HepG2 (cell line): ENCODE data around the gene HAUS7. TPM values are rescaled to one million over a fixed set of nuclear protein-coding genes. Genes with fewer than 3 reads are reported as not detected.

Experiments used
- ATAC-seq: fragments of 200-7000 bp; cut with Tn5 transposase; 3 replicates; pipeline ENCODE4 v1.9.1; 2020; ENCODE audit warnings: mild to moderate bottlenecking, moderate library complexity
- BruUV-seq: library from RNA; stranded (reverse); fragments of 400-500 nt; replicated peaks from 2 replicates; lab custom pipeline; 2021; lab: Mats Ljungman, UMichigan
- CTCF ChIA-PET: fragments of 300-600 bp; formaldehyde crosslinking; extraction: SDS; loops from one replicate; lab custom pipeline; 2021; ENCODE audit warnings: low total read pairs, inconsistent platforms, low intra/inter-chr PET ratio; lab: Yijun Ruan, JAX
- POLR2A ChIA-PET: fragments of 350-600 bp; sonication (Branson Sonifier 250); formaldehyde crosslinking; loops from one replicate; lab custom pipeline; 2020; ENCODE audit warnings: antibody characterized with exemption, inconsistent platforms; lab: Yijun Ruan, JAX
- DNase-seq: peaks from one replicate; pipeline ENCODE4 v3.0.0-alpha.2; 2015; ENCODE audit warnings: low spot score
- FAIRE-seq: peaks from 3 replicates; lab custom pipeline; 2011; peaks lifted over from hg19 to GRCh38; lab: Jason Lieb, UNC
- H2AFZ ChIP-seq: one replicate; pipeline ENCODE4 v1.6.1; 2011; ENCODE audit warnings: low read length, inconsistent platforms
- H3K27ac ChIP-seq: fragments of 300-600 bp; 3 replicates; pipeline ENCODE4 v1.8.0; 2011; ENCODE audit warnings: mixed run types, mild to moderate bottlenecking, mixed read lengths, low read length, inconsistent platforms; ENCODE audit not compliant: insufficient read depth; ENCODE audit errors: extremely low read length
- H3K27me3 ChIP-seq, 2 experiments: fragments of 200-600 bp in 1 of 2; 2 replicates in 1 of 2; 3 replicates in 1 of 2; pipeline versions ENCODE4 v1.6.0 to v1.8.0; 2011; ENCODE audit warnings: low read length in 2 of 2, mild to moderate bottlenecking in 2 of 2, moderate library complexity in 2 of 2, inconsistent platforms in 1 of 2; ENCODE audit not compliant: insufficient read depth in 2 of 2, control insufficient read depth in 1 of 2
- H3K36me3 ChIP-seq, 2 experiments: fragments of 200-600 bp in 1 of 2; replicated peaks in 1 of 2; 2 replicates in 1 of 2; 3 replicates in 1 of 2; pipeline versions ENCODE4 v1.5.1 to v1.8.0; 2011; ENCODE audit warnings: low read length in 2 of 2, inconsistent platforms in 1 of 2; ENCODE audit not compliant: insufficient read depth in 2 of 2, control insufficient read depth in 1 of 2
- H3K4me1 ChIP-seq: 2 replicates; pipeline ENCODE4 v1.5.1; 2012; ENCODE audit warnings: low read length, inconsistent platforms; ENCODE audit not compliant: insufficient read depth
- H3K4me2 ChIP-seq: 2 replicates; pipeline ENCODE4 v1.6.0; 2011; ENCODE audit warnings: low read depth, low read length, inconsistent platforms
- H3K4me3 ChIP-seq, 3 experiments: fragments of 200-600 bp in 1 of 3; sonication (generic), shearing (Covaris generic) in 1 of 3; replicated peaks in 1 of 3; 2 replicates each; pipeline ENCODE4 v1.5.1; 2011 to 2016; ENCODE audit warnings: low read length in 3 of 3, inconsistent platforms in 2 of 3, low read depth in 2 of 3, mild to moderate bottlenecking in 2 of 3, control low read depth in 1 of 3, mixed read lengths in 1 of 3; ENCODE audit not compliant: insufficient read depth in 1 of 3
- H3K79me2 ChIP-seq: one replicate; pipeline ENCODE4 v1.6.1; 2011; ENCODE audit warnings: low read length, inconsistent platforms; ENCODE audit not compliant: insufficient read depth
- H3K9ac ChIP-seq: 2 replicates; pipeline ENCODE4 v1.6.0; 2011; ENCODE audit warnings: mild to moderate bottlenecking, low read depth, low read length, inconsistent platforms; ENCODE audit not compliant: insufficient read depth
- H3K9me3 ChIP-seq: 2 replicates; pipeline ENCODE4 v1.5.1; 2012; ENCODE audit warnings: mild to moderate bottlenecking, low read length
- H4K20me1 ChIP-seq: 2 replicates; pipeline ENCODE4 v1.6.0; 2011; ENCODE audit warnings: inconsistent platforms, mild to moderate bottlenecking, low read length, moderate library complexity; ENCODE audit not compliant: insufficient read depth
- EEA1 ChIP-seq: sonication (generic); formaldehyde crosslinking; IDR thresholded peaks from 2 replicates; pipeline ENCODE4 v1.5.1; 2020; ENCODE audit warnings: mild to moderate bottlenecking, missing genetic modification reagents, borderline replicate concordance
- GABPA ChIP-seq, 2 experiments: IDR thresholded peaks; 2 replicates each; pipeline ENCODE4 v1.6.1; 2011 to 2016; ENCODE audit warnings: low read depth in 2 of 2, low read length in 1 of 2, missing biosample characterization in 1 of 2, missing genetic modification characterization in 1 of 2
- HNRNPL ChIP-seq: fragments of 200-400 bp; formaldehyde crosslinking; IDR thresholded peaks from 2 replicates; pipeline ENCODE4 v1.6.1; 2017; ENCODE audit warnings: mild to moderate bottlenecking, low read depth, low read length
- NR2F6 ChIP-seq, 2 experiments: IDR thresholded peaks; 2 replicates each; pipeline ENCODE4 v1.6.1; 2016; ENCODE audit warnings: antibody characterized with exemption in 1 of 2, mild to moderate bottlenecking in 1 of 2
- TAF1 ChIP-seq: sonication (generic); formaldehyde crosslinking; IDR thresholded peaks from 2 replicates; pipeline ENCODE4 v1.4.0; 2020; ENCODE audit warnings: missing genetic modification reagents
- TOE1 ChIP-seq: sonication (generic); formaldehyde crosslinking; IDR thresholded peaks from 2 replicates; pipeline ENCODE4 v1.4.0; 2020; ENCODE audit warnings: mild to moderate bottlenecking, missing genetic modification reagents
- YEATS2 ChIP-seq: sonication (generic); formaldehyde crosslinking; IDR thresholded peaks from 2 replicates; pipeline ENCODE4 v1.4.0; 2020; ENCODE audit warnings: missing genetic modification reagents, borderline replicate concordance
- ZFP37 ChIP-seq: sonication (generic); formaldehyde crosslinking; IDR thresholded peaks from 2 replicates; pipeline ENCODE4 v1.4.0; 2020; ENCODE audit warnings: missing genetic modification reagents, borderline replicate concordance
- ZNF160 ChIP-seq: sonication (generic); formaldehyde crosslinking; IDR thresholded peaks from 2 replicates; pipeline ENCODE4 v1.8.0; 2022; ENCODE audit warnings: mild to moderate bottlenecking, inconsistent platforms, missing genetic modification reagents
- ZNF234 ChIP-seq: sonication (generic); formaldehyde crosslinking; conservative IDR thresholded peaks from 2 replicates; pipeline ENCODE4 v1.5.1; 2020; ENCODE audit warnings: mild to moderate bottlenecking, missing genetic modification reagents
- ZNF629 ChIP-seq: sonication (generic); formaldehyde crosslinking; conservative IDR thresholded peaks from 2 replicates; pipeline ENCODE4 v1.5.0; 2020; ENCODE audit warnings: missing genetic modification reagents
- ZNF747 ChIP-seq: sonication (generic); formaldehyde crosslinking; IDR thresholded peaks from 2 replicates; pipeline ENCODE4 v1.8.1; 2023; ENCODE audit warnings: missing genetic modification reagents, mild to moderate bottlenecking, borderline replicate concordance
- WGBS: methylation state at CpG from one replicate; pipeline ENCODE4 v1.1.6; 2017; ENCODE audit warnings: low lambda C conversion rate; 5-methylcytosine and 5-hydroxymethylcytosine counted together
- in situ Hi-C: cut with HindIII; loops from 2 replicates; pipeline ENCODE4 v1.10.0; 2017; ENCODE audit warnings: low pct_unique_long_range_greater_than_20kb; ENCODE audit not compliant: extremely low pct_ligation_motif_present
- intact Hi-C: fragments of 100-400 bp; cut with micrococcal nuclease; formaldehyde crosslinking; loops from one replicate; pipeline ENCODE4 v1.10.0; 2022; ENCODE audit not compliant: unreplicated experiment
- polyA plus RNA-seq, 8 experiments: library from polyadenylated mRNA; depleted of rRNA in 3 of 8; stranded (reverse) in 7 of 8; unstranded in 1 of 8; fragments of >200 nt; fragmentation: Illumina TruSeq in 4 of 8; extraction: Trizol in 4 of 8; gene quantifications; 2 replicates each; pipeline versions ENCODE4 v1.2.1 to v1.2.3, GENCODE V29; 2011 to 2016; ENCODE audit warnings: low read depth in 4 of 8, missing spikeins in 1 of 8, mixed read lengths in 1 of 8; ENCODE audit not compliant: insufficient read depth in 1 of 8
- total RNA-seq, 5 experiments: library from RNA; depleted of rRNA; stranded (reverse); fragments of >200 nt; fragmentation: Illumina TruSeq; extraction: Trizol; gene quantifications; 2 replicates each; pipeline ENCODE4 v1.2.3, GENCODE V29; 2016; ENCODE audit warnings: low read depth in 1 of 5
- TF ChIP-seq, protein P1 (sequence below): sonication (generic); formaldehyde crosslinking; IDR thresholded peaks from 2 replicates; pipeline ENCODE4 v1.5.0; 2020; ENCODE audit warnings: mild to moderate bottlenecking, missing genetic modification reagents, borderline replicate concordance

Gene HAUS7
- total and polyA plus RNA-seq, 2 of the 13 experiments (the other 11 are each of a cell fraction or from before 2014, with no cell fraction given): 10.9 to 42.4 TPM

- intact Hi-C loops: no loop called here
- no peak for FAIRE-seq
- CTCF ChIA-PET: no interaction called here
Measured at GRCh38 chrX:153504445-153505016, 34.2 kb upstream of the HAUS7 start.

DNA sequence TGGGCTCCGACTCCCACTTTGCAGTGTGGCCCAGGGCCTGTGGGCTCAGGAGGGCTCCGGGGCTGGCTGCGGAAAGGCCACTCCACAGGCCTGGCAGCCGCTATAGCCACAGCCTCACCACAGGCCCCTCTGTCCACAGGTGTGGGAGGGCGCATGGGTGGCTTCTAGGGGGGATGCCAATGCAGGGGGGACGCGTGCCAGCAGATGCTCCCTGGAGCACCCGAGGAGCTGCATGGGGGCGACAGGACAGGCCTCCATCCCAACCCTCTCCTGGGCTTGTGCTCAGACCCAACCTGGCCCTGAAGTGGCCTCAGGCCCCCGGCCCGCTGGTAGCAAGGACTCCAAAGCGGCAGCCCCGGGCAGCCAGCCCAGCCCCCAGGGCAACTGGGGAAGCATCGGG lies 32.4 kb upstream of the HAUS7 start:
- Histone ChIP-seq H3K79me2 (no peaks in the 10 kb centered on the region), H3K9ac (no peak overlapping the region), H3K4me2 (no peak overlapping the region), H3K4me1 (no peaks in the 10 kb centered on the region), H3K36me3 (no peaks in the 10 kb centered on the region), H4K20me1 (no peaks in the 10 kb centered on the region), H3K4me3 (no peak overlapping the region), H3K9me3 (no peaks in the 10 kb centered on the region), H3K27ac (no peak overlapping the region), H2AFZ (no peak overlapping the region), H3K27me3 (no peaks in the 10 kb centered on the region)
- FAIRE-seq: no peak
- in situ Hi-C loops (loop anchor here (10.0 kb wide), 1 partner anchor 48 kb away; no protein-coding TSS in a partner anchor), intact Hi-C loops (no loop called here)
- WGBS: no CpG with 5 or more reads among the region's 14 CpGs
- ATAC-seq: no peak
- no TSS peak for BruUV-seq
- no peak for DNase-seq
- ChIA-PET POLR2A (no interaction called here), CTCF (no interaction called here)
- TF ChIP-seq YEATS2 (CRISPR knock-in tag) (no peak), TAF1 (CRISPR knock-in tag) (no peak), EEA1 (CRISPR knock-in tag) (no peak), ZNF160 (CRISPR knock-in tag) (no peak), ZFP37 (CRISPR knock-in tag) (no peak), NR2F6 (IDR thresholded peaks at IDR 0.05) (no peak), NR2F6 (CRISPR knock-in tag; IDR thresholded peaks at IDR 0.05) (no peak), ZNF629 (CRISPR knock-in tag) (no peak), ZNF234 (CRISPR knock-in tag) (no peak), GABPA (IDR thresholded peaks at IDR 0.05; ENCODE audit: low read depth, low read length) (no peak), GABPA (CRISPR knock-in tag; IDR thresholded peaks at IDR 0.05; ENCODE audit: low read depth) (no peak)
- TF ChIP-seq, protein P1, sequence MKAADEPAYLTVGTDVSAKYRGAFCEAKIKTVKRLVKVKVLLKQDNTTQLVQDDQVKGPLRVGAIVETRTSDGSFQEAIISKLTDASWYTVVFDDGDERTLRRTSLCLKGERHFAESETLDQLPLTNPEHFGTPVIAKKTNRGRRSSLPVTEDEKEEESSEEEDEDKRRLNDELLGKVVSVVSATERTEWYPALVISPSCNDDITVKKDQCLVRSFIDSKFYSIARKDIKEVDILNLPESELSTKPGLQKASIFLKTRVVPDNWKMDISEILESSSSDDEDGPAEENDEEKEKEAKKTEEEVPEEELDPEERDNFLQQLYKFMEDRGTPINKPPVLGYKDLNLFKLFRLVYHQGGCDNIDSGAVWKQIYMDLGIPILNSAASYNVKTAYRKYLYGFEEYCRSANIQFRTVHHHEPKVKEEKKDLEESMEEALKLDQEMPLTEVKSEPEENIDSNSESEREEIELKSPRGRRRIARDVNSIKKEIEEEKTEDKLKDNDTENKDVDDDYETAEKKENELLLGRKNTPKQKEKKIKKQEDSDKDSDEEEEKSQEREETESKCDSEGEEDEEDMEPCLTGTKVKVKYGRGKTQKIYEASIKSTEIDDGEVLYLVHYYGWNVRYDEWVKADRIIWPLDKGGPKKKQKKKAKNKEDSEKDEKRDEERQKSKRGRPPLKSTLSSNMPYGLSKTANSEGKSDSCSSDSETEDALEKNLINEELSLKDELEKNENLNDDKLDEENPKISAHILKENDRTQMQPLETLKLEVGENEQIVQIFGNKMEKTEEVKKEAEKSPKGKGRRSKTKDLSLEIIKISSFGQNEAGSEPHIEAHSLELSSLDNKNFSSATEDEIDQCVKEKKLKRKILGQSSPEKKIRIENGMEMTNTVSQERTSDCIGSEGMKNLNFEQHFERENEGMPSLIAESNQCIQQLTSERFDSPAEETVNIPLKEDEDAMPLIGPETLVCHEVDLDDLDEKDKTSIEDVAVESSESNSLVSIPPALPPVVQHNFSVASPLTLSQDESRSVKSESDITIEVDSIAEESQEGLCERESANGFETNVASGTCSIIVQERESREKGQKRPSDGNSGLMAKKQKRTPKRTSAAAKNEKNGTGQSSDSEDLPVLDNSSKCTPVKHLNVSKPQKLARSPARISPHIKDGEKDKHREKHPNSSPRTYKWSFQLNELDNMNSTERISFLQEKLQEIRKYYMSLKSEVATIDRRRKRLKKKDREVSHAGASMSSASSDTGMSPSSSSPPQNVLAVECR: no peak

More at GRCh38 chrX:153504445-153505016, 34.2 kb upstream of the HAUS7 start:
- POLR2A ChIA-PET: no interaction called here
- H3K4me3 ChIP-seq: no peak overlapping the region
- BruUV-seq: no TSS peak
- TF ChIP-seq TOE1 (CRISPR knock-in tag) (no peak), ZNF747 (CRISPR knock-in tag) (no peak), HNRNPL (0 out of 2 replicates have a peak, but pooled peaks have one; percentile 24)
- no peaks in the 10 kb centered on the region for H3K27me3 ChIP-seq
- no peak overlapping the region for H3K4me2 ChIP-seq
- H4K20me1 ChIP-seq: no peaks in the 10 kb centered on the region
- H3K9ac ChIP-seq: no peak overlapping the region
- in situ Hi-C loops: loop anchor here (5.0 to 10.0 kb wide), 2 partner anchors 32 to 50 kb away; partner anchors contain the start of gene HAUS7
- H3K9me3 ChIP-seq: no peaks in the 10 kb centered on the region
- DNase-seq (no peak), ATAC-seq (no peak)
- H2AFZ ChIP-seq: no peak overlapping the region
- no CpG with 5 or more reads among the region's 26 CpGs for WGBS
- H3K4me1 ChIP-seq: no peaks in the 10 kb centered on the region
- H3K36me3 ChIP-seq: no peaks in the 10 kb centered on the region
- H3K79me2 ChIP-seq: no peaks in the 10 kb centered on the region
- H3K27ac ChIP-seq: no peak overlapping the region
